ENCODE data around the gene GPR39.
A peak's percentile ranks its signal among the peaks of the same experiment; 100 is the strongest.

Gene GPR39

GRCh38 chr2:132646540-132647108 lies 230.0 kb downstream of the GPR39 start:
- DNase-seq, result no peak

- DNase-seq, result no peak
Observed at GRCh38 chr2:132651115-132652045, 234.8 kb downstream of the GPR39 start.

GRCh38 chr2:132652474-132652873 lies 235.9 kb downstream of the GPR39 start:
- DNase-seq, result no peak

GRCh38 chr2:132654335-132654734 lies 237.7 kb downstream of the GPR39 start:
- DNase-seq, result no peak

- no peak for DNase-seq
Observed at GRCh38 chr2:132654968-132655367, 238.4 kb downstream of the GPR39 start.

GRCh38 chr2:132656266-132656975 lies 239.8 kb downstream of the GPR39 start:
- no peak for DNase-seq

- no peak for DNase-seq
Observed at GRCh38 chr2:132659331-132659730, 242.7 kb downstream of the GPR39 start.

GRCh38 chr2:132662732-132663131 lies 246.1 kb downstream of the GPR39 start:
- no peak for DNase-seq

- DNase-seq, result no peak
Observed at GRCh38 chr2:132664096-132664495, 247.5 kb downstream of the GPR39 start.

- no peak for DNase-seq
Observed at GRCh38 chr2:132665401-132666140, 249.0 kb downstream of the GPR39 start.

GRCh38 chr2:132667706-132668105 lies 251.1 kb downstream of the GPR39 start:
- no peak for DNase-seq

GRCh38 chr2:132668189-132668823 lies 251.7 kb downstream of the GPR39 start:
- DNase-seq, result peak in 1 of 2 experiments; percentile 29

GRCh38 chr2:132668987-132669907 lies 252.6 kb downstream of the GPR39 start:
- DNase-seq, result peak; percentile 10 to 43

GRCh38 chr2:132669908-132670495 lies 253.4 kb downstream of the GPR39 start, which contains the start of gene LYPD1:
TSS of gene LYPD1 (minus strand) at chr2:132670205. CDS start at chr2:132669932, 273 bp downstream.
- DNase-seq, result peak in 1 of 2 experiments; percentile 16

GRCh38 chr2:132670496-132671150 lies 254.0 kb downstream of the GPR39 start:
- peak in 1 of 2 experiments; percentile 6 for DNase-seq

GRCh38 chr2:132671151-132671835 lies 254.7 kb downstream of the GPR39 start:
- no peak for DNase-seq

- no peak for DNase-seq
Observed at GRCh38 chr2:132676999-132677398, 260.4 kb downstream of the GPR39 start.

- DNase-seq, result no peak
Observed at GRCh38 chr2:132677661-132678060, 261.1 kb downstream of the GPR39 start.

- no peak for DNase-seq
Observed at GRCh38 chr2:132678483-132678882, 261.9 kb downstream of the GPR39 start.

Data from NCI-H1930 (cell line).